T-helper 9 cell (primary cell): ENCODE measurements around the gene RALGAPA2.

Experiments used
- DNase-seq: peaks from one replicate; pipeline ENCODE4 v3.0.0-alpha.2; 2020

Gene RALGAPA2

GRCh38 chr20:20627471-20627870, 85.0 kb downstream of the RALGAPA2 start:
- DNase-seq = no peak

DNA sequence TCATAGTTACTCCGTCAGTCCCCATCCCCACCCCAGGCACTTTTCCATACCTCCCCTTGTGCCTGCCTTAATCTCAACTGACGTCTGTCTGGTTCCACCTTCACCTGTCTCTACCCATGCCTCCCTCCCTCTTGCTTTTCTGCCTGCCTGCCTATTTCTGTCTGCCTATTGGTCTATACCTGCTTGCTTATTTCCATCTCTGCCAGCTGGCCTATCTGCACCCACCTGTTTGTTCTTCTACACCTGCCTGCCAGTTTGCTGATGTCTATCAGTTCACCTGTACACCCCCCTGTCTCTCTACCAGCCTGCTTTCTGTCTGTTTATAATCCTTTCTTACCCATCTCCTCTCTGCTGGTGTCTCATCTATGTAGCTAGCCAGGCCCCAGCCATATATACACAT, 87.5 kb downstream of the RALGAPA2 start:
- no peak for DNase-seq

GRCh38 chr20:20621195-20621594, 91.2 kb downstream of the RALGAPA2 start:
- no peak for DNase-seq

DNA sequence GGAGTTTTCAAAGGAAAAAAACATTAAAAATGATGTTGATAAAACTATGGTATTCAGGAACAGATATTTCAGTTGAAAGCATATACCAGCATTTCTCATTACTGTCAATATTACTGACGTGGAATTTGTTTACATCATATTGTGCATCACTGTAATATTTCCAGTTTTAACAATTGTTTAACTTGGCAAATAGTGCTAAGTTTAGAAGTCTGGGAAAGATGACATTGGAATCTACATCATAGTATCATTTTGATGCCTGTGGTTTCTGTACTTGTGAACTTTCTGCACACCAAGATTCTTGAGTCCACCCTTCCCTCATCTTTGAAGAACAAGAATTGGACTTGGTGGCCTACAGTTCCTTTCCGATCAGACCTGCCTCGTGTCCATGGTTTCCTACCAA, 98.1 kb downstream of the RALGAPA2 start:
- no peak for DNase-seq

- DNase-seq = no peak
These were observed 100.2 kb downstream of the RALGAPA2 start for GRCh38 chr20:20612251-20612650.

- no peak for DNase-seq
These were observed 101.3 kb downstream of the RALGAPA2 start for GRCh38 chr20:20611167-20611566.

DNA sequence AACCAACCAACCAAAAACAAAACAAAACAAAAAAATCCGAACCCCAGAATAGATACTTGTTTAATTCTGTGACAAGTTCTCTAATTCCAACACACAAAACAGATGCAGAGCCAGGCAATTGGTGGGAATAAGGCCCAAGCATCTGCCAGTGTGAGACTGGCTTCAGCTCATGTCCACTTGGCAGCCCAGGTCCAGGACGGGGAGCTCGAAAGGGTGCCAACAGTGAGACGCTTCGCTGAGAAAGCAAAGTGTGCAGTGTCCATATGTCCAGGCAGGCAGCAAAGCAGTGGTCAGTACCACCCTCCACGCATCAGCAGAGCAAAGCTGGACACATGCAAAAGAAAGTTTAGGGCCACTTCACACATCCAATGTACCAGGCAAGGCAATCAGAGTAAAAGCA, 102.9 kb downstream of the RALGAPA2 start:
- no peak for DNase-seq

DNA sequence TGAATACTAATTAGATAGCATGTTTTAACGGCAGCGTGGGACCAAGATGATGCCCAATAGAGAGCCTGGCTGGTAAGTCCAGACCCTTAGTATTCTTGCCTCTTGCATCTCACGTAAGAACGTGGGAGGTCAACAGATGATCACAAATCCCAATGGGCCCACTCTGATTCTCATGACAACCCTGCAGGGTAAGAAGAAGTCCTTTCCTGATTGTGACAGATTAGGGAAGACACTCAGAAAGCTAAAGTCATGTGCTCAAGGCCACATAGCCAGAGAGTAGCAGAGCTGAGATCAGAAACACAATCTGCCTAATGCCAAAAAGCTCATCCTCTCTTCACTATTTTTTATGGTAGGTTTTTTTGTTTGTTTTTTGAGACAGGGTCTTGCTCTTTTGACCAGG, 103.8 kb downstream of the RALGAPA2 start:
- no peak for DNase-seq

DNA sequence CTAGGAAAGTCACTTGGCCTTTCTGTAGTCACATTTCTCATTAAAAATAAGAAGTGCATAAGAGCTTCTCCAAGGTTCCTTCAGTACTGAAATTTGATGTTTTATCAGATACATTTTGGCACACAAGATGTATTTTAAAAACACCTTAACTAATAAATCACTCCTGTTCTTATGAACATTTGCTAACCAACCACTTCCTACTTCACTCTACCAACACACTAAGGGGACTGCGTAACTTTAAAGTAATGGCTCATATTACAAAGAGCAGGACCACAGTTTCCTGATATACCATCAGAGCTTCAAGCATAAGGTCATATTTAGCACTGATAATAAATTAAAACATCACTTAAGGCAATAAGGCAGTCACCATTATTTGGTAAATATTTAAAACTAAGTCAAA, 104.4 kb downstream of the RALGAPA2 start:
- no peak for DNase-seq

DNA sequence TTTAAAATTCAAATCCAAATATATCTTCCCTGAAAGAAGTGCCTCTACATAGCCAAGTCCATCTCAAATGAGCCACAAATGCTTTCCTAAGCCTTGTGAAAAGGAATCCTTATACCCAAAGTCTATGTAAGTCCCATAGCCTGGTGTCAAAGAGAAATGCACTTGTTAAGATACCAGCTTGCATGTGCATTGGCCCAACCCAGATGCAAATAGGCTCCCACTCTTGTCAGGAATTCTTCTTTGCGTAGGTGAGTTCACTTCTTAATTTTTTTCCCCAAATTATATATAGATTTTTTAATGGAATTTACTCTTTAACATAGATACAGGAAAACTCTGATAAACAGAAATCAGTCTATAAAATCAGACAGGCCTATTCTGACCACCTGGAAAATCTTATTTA, 105.6 kb downstream of the RALGAPA2 start:
- no peak for DNase-seq

- no peak for DNase-seq
These were observed 106.4 kb downstream of the RALGAPA2 start for GRCh38 chr20:20606050-20606449.

DNA sequence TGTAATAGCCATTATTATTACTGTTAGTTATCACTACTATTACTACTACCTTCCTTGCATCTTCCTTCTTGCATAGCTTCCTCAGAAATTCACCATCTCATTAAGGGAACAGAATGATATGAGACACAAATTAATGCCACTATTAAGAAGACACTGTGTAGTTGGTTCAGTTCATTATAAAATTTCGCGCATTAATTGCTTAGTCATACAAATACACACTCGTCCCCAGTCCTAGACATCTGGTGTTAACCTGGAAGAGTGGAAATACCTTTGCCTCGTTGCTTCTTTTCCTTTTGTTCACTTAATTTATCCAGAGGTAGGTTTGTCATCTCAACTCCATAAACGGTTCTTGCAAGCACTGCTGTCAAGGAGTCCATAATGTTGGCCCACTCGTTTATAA, 107.5 kb downstream of the RALGAPA2 start:
- no peak for DNase-seq

GRCh38 chr20:20604357-20604756, 108.1 kb downstream of the RALGAPA2 start:
- DNase-seq = no peak

DNA sequence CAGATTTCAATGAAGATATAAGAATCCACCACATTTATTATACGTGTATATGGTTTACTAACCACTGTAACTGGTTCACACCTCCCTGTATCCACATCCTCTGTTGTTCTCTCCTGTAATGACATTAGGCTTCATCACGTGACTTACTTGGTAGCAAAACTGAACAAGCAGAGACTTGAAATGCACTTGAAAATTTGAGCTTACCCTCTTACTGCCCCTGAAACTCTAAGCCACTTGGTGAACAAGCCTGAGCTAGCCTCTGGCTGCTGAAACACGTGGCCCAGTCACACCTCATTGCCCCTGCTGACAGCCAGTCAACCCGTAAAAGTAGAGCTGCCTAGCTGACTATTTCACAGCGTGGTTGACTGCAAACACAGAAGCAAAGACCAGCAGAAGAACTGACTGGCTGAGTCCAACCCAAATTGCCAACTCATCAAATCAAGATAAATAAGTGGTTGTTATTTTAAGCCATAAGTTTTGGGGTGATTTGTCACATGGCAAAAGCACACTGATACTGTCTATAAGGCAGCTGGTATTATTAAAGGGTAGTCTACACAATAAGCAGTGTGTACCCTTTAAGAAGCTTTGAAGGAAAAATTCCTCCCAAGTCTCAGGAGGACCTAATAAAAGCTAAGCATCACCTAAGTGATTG, 109.0 kb downstream of the RALGAPA2 start:
- DNase-seq = no peak

- DNase-seq = no peak
These were observed 114.5 kb downstream of the RALGAPA2 start for GRCh38 chr20:20597966-20598365.

GRCh38 chr20:20594171-20594530, 118.3 kb downstream of the RALGAPA2 start:
- DNase-seq = no peak

DNA sequence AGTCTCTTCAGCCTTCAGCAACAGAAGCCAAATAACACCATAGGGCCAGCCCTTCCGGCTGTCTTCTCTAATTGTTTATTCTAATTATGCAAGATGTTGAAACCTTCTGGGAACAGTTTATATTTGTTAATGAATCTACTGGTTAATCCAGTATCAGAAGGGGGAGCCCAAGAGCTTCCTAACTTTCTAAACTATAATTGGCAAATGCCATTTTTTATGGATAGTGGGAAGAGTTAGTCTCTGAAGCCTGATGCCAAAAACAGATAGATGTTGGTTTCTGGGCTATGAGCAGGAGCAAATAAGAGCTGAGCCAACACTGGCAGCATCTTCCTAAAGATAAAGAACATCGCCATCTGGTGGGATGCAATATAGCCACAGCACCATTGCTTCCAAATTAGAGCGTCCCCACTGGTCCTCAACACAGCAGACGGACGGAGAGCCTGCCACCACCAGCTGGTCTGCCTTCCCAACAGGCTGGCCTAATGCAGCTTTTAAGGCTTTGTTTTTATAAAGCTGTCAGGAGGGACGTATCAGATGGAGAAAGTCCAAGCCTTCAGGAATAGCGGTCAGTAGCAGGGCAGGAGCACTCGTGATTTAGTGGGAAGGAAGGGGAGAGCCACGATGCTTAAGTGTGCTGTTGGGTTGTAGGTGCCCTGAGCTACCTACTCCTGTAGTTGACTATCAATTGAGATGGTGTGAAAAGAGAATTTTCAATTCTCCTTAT, 118.8 kb downstream of the RALGAPA2 start:
- DNase-seq = no peak

GRCh38 chr20:20585146-20585545, 127.3 kb downstream of the RALGAPA2 start:
- no peak for DNase-seq

GRCh38 chr20:20582734-20583133, 129.7 kb downstream of the RALGAPA2 start:
- no peak for DNase-seq

- no peak for DNase-seq
These were observed 132.3 kb downstream of the RALGAPA2 start for GRCh38 chr20:20580139-20580538.

- DNase-seq = no peak
These were observed 133.6 kb downstream of the RALGAPA2 start for GRCh38 chr20:20578838-20579237.

DNA sequence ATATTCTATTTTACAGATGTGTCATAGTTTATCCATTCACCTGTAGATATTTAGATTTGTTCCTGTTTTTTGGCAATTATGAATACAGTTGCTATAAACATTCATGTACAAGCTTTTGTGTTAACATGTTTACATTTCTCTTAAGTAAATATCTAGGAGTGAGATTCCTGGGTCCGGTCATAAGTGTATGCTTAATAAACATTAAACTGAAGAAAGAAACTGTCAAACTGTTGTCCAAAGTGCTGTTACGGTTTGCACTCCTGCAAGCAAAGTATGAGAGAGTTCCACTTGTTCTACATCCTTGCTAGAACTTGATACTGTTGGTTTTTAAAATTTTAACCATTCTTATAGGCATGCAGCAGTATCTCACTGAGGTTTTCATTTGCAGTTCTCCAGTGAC, 138.6 kb downstream of the RALGAPA2 start:
- DNase-seq = no peak

DNA sequence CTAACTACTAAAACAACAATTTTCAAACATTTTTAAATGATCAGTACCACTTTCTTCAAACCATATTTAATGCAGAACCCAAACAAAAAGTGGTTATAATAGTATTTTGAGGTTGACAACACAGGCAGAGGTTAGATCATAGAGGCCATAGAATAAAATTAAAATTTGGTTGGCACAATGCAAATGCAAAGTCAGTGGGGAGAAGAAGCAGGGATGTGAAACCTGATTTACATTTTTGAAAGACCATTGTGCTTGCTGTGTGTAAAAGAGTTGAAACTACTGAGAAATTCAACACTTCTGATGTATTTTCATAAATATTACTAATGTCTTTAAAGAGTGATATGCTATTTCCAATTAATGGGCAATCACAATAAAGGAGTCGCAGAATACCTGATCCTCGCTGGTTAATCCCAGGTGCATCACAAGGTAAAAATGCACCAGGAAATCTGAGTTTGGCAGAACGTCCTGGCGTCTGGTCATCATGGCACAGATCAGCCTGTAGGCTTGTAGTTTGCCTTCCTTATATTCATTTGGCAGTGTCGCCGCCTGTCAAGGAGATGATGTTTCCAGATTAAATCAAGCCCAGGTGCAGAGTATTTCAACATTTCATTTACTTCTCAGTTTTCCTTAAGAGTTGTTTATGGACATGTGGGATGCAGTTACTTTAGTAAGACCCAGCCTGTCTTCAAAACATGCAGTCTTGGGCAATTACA, 141.2 kb downstream of the RALGAPA2 start:
- DNase-seq = no peak

DNA sequence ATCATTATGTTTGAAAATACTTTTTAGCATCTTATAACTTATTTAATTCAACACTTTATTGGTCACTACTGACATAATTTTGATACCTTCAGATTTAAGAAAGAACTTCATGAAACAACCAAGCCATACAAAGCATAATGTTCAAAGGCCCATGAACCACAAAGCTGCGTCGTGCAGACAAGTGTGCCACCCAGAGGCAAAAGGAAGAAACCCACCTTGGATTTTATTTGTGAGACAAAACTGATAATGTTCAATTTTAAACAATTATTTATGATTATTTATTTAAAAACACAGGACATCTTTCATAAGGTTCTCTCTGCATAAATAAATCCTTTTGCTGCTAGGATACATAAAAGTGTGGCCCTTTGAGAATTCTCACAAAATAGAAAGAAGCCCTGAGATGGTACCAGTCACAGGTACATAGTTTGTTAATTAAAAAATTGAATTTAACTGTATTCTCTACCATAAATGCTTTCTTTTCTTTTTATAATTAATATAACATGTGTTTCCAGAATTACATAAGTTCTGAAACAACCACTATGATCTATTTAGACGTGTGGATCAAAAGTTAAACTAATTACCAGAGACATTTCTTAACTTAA, 143.7 kb downstream of the RALGAPA2 start:
- DNase-seq = no peak
